Measurements from ENCODE around the gene COQ8A. TPM values are rescaled to one million over a fixed set of nuclear protein-coding genes. Genes with fewer than 3 reads are reported as not detected.

Gene COQ8A
- total and polyA plus RNA-seq, 10 of the 15 experiments (the other 5 are each of a cell fraction or from before 2014, with no cell fraction given) = 0.72 to 24.8 (median 12.1) TPM

DNA sequence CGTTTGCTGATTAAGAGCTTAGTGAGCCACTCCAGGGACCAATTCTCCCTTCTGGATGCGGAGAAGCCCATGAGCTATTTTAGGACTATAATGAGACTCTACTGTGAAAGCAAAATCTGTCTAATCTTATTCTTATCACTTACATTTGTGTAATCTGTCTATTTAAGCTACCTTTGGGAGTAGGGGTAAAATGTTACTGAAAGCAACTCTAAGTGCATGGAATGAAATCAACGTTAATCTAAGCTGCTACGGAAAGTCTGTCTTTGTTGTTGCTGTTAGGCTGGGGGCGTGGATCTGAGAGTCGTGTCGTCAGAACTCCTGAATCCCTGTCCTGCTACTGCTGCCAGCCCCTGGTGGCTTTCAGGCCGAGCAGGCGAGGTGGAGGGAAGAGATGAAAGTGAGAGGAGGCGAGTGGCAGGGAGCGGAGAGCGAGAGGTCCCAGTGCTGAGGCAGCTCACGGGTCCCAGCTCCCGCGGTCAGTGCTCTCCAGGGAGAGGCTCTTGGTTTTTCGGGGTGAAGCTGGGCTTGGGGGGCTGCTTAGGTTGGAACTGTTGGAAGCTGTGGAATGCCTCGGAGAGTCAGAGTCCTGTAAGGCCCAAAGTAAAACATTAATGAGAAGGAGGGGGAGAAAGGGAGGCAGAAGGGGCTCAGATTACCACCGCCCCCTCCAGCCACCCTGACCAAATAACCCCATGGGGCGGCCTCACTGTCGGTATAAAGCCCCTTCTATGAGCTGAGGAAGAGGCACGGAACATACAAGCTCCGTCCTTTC is 53.9 kb downstream of the COQ8A start:
- RAD21 ChIA-PET (ENCODE audit: unreplicated experiment) = interaction anchor here (0.8 kb wide), 1 partner anchor 11 kb away, joined by 3 read pairs; no protein-coding TSS in a partner anchor
- no peaks in the 10 kb centered on the region for H4K20me1 ChIP-seq (ENCODE audit: control insufficient read depth, insufficient read depth)
- TF ChIP-seq, protein P1, sequence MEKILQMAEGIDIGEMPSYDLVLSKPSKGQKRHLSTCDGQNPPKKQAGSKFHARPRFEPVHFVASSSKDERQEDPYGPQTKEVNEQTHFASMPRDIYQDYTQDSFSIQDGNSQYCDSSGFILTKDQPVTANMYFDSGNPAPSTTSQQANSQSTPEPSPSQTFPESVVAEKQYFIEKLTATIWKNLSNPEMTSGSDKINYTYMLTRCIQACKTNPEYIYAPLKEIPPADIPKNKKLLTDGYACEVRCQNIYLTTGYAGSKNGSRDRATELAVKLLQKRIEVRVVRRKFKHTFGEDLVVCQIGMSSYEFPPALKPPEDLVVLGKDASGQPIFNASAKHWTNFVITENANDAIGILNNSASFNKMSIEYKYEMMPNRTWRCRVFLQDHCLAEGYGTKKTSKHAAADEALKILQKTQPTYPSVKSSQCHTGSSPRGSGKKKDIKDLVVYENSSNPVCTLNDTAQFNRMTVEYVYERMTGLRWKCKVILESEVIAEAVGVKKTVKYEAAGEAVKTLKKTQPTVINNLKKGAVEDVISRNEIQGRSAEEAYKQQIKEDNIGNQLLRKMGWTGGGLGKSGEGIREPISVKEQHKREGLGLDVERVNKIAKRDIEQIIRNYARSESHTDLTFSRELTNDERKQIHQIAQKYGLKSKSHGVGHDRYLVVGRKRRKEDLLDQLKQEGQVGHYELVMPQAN (conservative IDR thresholded peaks at IDR 0.05) = no peak
- TF ChIP-seq MTA2 (IDR thresholded peaks at IDR 0.05; ENCODE audit: low read depth) (no peak), JUNB (IDR thresholded peaks at IDR 0.05) (no peak), SUPT20H (IDR thresholded peaks at IDR 0.05; ENCODE audit: borderline replicate concordance, control insufficient read depth, low read depth, low read length) (no peak), SPI1 (IDR thresholded peaks at IDR 0.05; ENCODE audit: borderline replicate concordance, insufficient read depth, low read depth, low read length) (no peak), BACH1 (IDR thresholded peaks at IDR 0.05; ENCODE audit: borderline replicate concordance) (no peak), MEF2A (IDR thresholded peaks at IDR 0.05; ENCODE audit: insufficient read depth, low read depth, low read length) (no peak)
- TF ChIP-seq, protein P2, sequence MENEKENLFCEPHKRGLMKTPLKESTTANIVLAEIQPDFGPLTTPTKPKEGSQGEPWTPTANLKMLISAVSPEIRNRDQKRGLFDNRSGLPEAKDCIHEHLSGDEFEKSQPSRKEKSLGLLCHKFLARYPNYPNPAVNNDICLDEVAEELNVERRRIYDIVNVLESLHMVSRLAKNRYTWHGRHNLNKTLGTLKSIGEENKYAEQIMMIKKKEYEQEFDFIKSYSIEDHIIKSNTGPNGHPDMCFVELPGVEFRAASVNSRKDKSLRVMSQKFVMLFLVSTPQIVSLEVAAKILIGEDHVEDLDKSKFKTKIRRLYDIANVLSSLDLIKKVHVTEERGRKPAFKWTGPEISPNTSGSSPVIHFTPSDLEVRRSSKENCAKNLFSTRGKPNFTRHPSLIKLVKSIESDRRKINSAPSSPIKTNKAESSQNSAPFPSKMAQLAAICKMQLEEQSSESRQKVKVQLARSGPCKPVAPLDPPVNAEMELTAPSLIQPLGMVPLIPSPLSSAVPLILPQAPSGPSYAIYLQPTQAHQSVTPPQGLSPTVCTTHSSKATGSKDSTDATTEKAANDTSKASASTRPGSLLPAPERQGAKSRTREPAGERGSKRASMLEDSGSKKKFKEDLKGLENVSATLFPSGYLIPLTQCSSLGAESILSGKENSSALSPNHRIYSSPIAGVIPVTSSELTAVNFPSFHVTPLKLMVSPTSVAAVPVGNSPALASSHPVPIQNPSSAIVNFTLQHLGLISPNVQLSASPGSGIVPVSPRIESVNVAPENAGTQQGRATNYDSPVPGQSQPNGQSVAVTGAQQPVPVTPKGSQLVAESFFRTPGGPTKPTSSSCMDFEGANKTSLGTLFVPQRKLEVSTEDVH (IDR thresholded peaks at IDR 0.05; ENCODE audit: low read depth, partially characterized antibody) = no peak
- TF ChIP-seq, protein P3, sequence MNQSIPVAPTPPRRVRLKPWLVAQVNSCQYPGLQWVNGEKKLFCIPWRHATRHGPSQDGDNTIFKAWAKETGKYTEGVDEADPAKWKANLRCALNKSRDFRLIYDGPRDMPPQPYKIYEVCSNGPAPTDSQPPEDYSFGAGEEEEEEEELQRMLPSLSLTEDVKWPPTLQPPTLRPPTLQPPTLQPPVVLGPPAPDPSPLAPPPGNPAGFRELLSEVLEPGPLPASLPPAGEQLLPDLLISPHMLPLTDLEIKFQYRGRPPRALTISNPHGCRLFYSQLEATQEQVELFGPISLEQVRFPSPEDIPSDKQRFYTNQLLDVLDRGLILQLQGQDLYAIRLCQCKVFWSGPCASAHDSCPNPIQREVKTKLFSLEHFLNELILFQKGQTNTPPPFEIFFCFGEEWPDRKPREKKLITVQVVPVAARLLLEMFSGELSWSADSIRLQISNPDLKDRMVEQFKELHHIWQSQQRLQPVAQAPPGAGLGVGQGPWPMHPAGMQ (IDR thresholded peaks at IDR 0.05; ENCODE audit: borderline replicate concordance) = no peak
- TF ChIP-seq, protein P4, sequence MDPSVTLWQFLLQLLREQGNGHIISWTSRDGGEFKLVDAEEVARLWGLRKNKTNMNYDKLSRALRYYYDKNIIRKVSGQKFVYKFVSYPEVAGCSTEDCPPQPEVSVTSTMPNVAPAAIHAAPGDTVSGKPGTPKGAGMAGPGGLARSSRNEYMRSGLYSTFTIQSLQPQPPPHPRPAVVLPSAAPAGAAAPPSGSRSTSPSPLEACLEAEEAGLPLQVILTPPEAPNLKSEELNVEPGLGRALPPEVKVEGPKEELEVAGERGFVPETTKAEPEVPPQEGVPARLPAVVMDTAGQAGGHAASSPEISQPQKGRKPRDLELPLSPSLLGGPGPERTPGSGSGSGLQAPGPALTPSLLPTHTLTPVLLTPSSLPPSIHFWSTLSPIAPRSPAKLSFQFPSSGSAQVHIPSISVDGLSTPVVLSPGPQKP (IDR thresholded peaks at IDR 0.05; ENCODE audit: low read depth, low read length) = no peak
- in situ Hi-C loops (cut with MboI) = no loop called here
- intact Hi-C loops (cut with micrococcal nuclease; ENCODE audit: unreplicated experiment) = no loop called here
- no peak overlapping the region for H3K9ac ChIP-seq (ENCODE audit: control insufficient read depth, insufficient read depth, low read length)
- no peak for ATAC-seq
- no peaks in the 10 kb centered on the region for H3K79me2 ChIP-seq (ENCODE audit: control insufficient read depth, insufficient read depth, low read length)
- H3K4me3 ChIP-seq = no peak overlapping the region
- no peak overlapping the region for H2AFZ ChIP-seq (ENCODE audit: control insufficient read depth, low read depth, low read length)
- peaks cover 21% of the 10 kb centered on the region for H3K4me1 ChIP-seq (ENCODE audit: control insufficient read depth, insufficient read depth, low read length)
- WGBS (ENCODE audit: insufficient coverage, insufficient replicate concordance, low lambda C conversion rate, missing lambda C conversion rate) = 82% methylated on average over 22 of the region's 22 CpGs
- BruUV-seq (replicated peaks) = no TSS peak
- POLR2A ChIA-PET = no interaction called here
- H3K27me3 ChIP-seq (replicated peaks in 1 of 2; ENCODE audit: control insufficient read depth in 2 of 2, insufficient read depth in 2 of 2, low read length in 1 of 2) = no peaks in the 10 kb centered on the region
- DNase-seq (ENCODE audit: low read depth, low spot score) = no peak
- no peaks in the 10 kb centered on the region for H3K36me3 ChIP-seq (ENCODE audit: control insufficient read depth in 2 of 2, insufficient read depth in 2 of 2, low read length in 1 of 2)
- no peak for FAIRE-seq
- H3K4me2 ChIP-seq (ENCODE audit: control insufficient read depth, insufficient read depth) = no peak overlapping the region
- CTCF ChIA-PET = interaction anchor here (0.7 kb wide), 1 partner anchor 74 kb away, joined by 3 read pairs; no protein-coding TSS in a partner anchor
- SMC1A ChIA-PET (ENCODE audit: uncharacterized antibody, unreplicated experiment) = interaction anchor here (0.8 to 1.5 kb wide), 2 partner anchors 11 to 15 kb away, joined by 3 to 4 read pairs; no protein-coding TSS in a partner anchor
- H3K27ac ChIP-seq (ENCODE audit: control insufficient read depth, insufficient read depth) = no peak overlapping the region
- H3K9me3 ChIP-seq (replicated peaks; ENCODE audit: control insufficient read depth, insufficient read depth, low read length) = no peaks in the 10 kb centered on the region

Measured in GM12878 (cell line).